CD4-positive, alpha-beta T cell treated with Interferon alpha-2 for 1 hour (primary cell): Measurements from ENCODE around the gene CD2AP.

Experiments
- DNase-seq, 2 donors: peaks; one replicate each; pipeline ENCODE4 v3.0.0-alpha.2; 2020 to 2022

Gene CD2AP

GRCh38 chr6:47573109-47573508, 95.5 kb downstream of the CD2AP start:
- DNase-seq: no peak

- no peak for DNase-seq
Observed at GRCh38 chr6:47574789-47575188, 97.2 kb downstream of the CD2AP start.

GRCh38 chr6:47579040-47579439, 101.5 kb downstream of the CD2AP start:
- no peak for DNase-seq

DNA sequence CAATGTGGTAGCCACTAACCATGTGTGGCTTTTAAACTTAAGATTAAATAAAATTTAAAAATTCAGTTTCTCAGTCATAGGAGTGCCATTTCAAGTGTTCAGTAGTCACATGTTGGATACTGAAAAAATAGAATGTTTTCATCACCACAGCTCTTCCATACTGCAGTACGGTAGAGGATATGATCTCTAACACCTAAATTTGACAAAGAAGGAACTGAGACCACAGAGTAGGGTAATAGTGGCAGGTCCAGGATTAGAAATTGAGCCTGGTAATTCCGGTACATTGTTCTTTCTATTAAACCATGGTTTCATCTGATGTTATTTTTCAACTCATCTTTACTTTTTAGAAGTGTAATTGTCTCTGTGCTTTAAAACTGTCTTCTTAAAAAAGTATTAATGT, 104.0 kb downstream of the CD2AP start:
- no peak for DNase-seq

DNA sequence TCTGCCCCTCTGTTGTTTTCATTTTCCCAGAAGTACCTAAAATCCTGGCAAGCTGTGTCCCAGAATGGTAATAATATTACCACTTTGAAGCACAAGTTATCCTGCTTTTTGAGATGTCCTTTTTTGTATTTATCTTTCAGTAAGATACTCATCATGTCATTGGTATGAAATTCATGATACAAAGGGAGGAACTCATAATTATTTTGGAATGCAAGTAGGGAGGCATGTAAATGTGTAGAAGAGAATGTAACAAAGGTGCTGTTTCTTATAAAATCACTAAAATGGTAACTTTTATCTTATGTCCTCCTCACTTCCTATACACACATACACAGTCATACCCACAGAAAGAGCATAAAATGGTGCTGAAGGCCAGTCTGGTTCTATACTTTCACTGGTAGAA, 109.9 kb downstream of the CD2AP start:
- DNase-seq: no peak

DNA sequence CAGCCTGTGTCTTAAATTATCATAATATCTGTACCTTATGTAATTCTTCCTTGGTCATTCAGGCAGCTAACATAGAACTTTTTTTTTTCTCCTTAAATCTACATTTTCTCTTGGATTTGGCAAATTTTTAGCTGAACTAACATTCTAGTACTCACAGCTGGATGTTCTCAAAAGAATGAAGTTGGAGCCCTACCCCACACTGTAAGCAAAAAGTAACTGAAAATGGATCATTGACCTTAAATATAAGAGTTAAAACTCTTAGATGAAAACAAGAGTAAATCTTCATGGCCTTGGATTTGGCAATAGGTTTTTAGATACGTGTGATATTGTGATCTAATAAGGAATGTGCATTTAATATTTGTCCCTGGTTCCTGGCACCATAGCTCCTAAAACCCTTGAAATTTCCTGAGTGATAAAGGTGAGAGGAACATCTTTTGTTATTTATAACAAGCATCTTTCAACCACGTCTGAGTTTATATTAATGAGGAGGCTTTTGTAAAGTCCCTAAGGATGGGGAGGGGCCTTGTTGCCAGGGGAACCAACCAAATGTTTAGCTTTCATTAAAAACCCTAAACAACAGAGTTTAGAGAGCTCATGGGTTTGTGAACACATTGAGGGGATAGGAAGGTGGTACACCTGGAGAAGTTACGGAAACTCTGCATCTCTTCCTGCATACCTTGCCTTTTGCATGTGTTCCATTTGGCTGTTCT, 114.7 kb downstream of the CD2AP start:
- no peak for DNase-seq

DNA sequence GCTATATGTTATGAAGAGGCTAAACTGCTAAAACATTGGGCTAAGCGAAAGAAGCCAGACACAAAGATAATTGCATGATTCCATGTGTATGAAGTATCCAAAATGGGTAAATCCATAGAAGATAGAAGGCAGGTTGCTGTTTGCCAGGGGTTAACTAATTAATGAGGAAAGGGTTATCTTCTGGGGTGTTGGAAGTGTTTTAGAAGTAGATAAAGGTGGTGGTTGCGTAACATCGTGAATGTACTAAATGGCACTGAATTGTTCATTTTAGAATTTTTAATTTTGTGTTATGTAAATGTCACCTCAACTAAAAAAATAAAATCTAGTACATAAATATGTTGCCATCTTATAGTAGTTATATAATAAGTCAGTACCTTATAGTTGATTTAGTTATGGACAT, 116.4 kb downstream of the CD2AP start:
- DNase-seq: no peak

GRCh38 chr6:47595785-47596184, 118.2 kb downstream of the CD2AP start:
- no peak for DNase-seq

GRCh38 chr6:47598367-47598766, 120.8 kb downstream of the CD2AP start:
- no peak for DNase-seq

DNA sequence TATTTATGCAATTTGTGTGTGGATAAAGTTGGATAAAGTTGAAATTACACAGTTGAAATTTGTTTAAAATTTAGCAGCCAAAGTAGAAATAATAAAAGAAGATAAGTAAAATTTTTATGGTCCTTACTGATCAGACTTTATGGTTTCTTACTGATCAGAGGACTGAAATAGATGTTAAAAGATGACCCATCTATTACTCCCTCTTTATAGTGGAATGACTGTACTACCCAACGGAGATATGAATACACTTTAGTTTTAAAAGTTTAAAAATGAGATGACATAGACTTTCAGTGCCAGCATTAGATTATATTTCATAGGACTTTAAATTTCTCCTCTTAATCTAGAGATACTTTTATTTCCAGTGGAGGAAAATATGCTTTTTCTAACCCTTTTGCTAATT, 121.9 kb downstream of the CD2AP start:
- no peak for DNase-seq

DNA sequence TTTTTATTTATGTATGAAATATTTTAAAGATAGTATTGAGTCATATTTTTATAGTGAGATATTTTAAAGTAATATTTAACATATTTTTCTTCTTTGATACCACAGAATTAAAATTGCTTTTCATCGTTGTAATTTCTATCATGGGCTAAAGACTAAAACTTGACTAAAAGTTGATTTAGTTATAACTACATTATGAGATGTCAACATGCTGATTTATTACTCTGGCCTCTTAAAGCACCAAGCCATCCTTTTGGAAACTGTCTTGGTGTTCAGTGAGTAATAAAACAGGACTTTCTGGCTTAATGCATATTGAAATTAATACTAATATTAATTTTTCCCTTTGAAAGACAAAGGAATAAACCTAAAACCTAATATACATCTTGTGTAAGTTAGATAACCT, 125.6 kb downstream of the CD2AP start:
- DNase-seq: no peak

DNA sequence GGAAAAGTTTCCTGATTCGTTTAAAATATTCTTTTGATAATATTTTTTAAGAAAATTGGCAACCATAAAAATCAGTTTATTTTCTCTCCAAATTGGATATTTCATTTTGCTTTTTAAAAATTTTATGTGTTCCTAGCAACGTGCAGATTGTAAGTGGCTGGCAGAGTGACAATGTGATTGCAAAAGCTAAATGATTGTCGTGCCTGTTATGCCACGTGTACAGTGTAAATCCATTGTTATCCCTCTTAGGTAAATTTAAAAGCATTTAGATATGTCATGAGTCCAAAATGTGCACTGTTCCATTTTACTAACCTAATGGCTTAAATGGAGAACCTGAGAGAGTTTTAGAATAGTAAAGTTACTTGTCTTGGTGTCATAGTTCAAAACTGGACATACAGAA, 126.4 kb downstream of the CD2AP start:
- DNase-seq: no peak

GRCh38 chr6:47621838-47622449, 144.4 kb downstream of the CD2AP start:
- no peak for DNase-seq

- no peak for DNase-seq
Observed at GRCh38 chr6:47626782-47627181, 149.2 kb downstream of the CD2AP start.

GRCh38 chr6:47628448-47629272, 151.1 kb downstream of the CD2AP start:
- no peak for DNase-seq

GRCh38 chr6:47629954-47630353, 152.4 kb downstream of the CD2AP start:
- no peak for DNase-seq

DNA sequence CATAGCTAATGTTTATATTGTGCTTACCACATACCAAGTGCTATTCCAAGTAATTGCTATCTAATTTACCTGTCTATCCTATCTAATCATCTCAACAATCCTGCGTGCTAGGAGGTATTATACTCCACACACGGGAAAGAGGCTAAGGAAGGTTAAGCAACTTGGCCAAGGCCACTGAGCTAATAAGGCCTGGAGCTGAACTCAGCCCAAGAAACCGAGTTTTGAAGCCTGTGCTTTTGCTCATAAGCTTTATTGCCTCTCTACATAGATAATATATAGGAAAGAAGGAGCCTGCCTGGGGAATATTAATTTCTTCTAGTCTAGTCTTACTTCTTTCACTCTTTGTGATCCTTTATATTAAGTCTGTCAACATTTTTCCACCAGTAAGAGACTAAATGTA, 153.0 kb downstream of the CD2AP start:
- DNase-seq: no peak

DNA sequence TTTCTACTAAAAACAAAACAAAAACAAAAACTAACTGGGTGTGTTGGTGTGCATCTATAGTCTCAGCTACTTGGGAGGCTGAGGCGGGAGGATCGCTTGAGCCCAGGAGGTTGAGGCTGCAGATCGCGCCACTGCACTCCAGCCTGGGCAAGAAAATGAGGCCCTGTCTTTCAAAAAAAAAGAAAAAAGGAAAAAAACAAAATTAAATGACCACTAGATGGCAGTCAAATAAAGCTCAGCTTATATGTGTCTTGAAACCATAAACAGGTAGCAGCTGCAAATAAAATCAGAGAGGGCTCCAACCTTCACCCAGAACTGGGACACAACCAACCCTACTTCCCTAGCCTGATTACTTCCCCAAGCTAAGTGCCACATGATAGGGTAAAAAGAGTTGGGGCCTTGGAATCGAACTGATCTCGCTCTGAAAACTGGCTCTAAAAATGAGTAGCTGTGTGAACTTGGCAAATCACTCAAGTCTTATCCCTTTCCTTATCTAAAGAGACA, 153.7 kb downstream of the CD2AP start:
- DNase-seq: peak in 1 of 2 donors; percentile 56

GRCh38 chr6:47631797-47632196, 154.2 kb downstream of the CD2AP start:
- peak in 1 of 2 donors; percentile 12 for DNase-seq

- no peak for DNase-seq
Observed at GRCh38 chr6:47633141-47633540, 155.6 kb downstream of the CD2AP start.

GRCh38 chr6:47634210-47635047, 156.8 kb downstream of the CD2AP start:
- DNase-seq: no peak

GRCh38 chr6:47646689-47647088, 169.1 kb downstream of the CD2AP start:
- no peak for DNase-seq

GRCh38 chr6:47647188-47647587, 169.6 kb downstream of the CD2AP start:
- no peak for DNase-seq
